Parietal lobe (tissue), 2 donors: ENCODE data around the gene ISG15. TPM values are rescaled to one million over a fixed set of nuclear protein-coding genes. Genes with fewer than 3 reads are reported as not detected.

ENCODE experiments used
- small RNA-seq: library from RNA; depleted of rRNA; stranded (forward); fragments of <200 nt; gene quantifications from one replicate; pipeline ENCODE3, GENCODE V24; 2014; ENCODE audit warnings: low replicate concordance
- total RNA-seq: library from RNA; depleted of rRNA; stranded (reverse); fragments of >200 nt; gene quantifications from one replicate; pipeline ENCODE4 v1.2.3, GENCODE V29; 2014

ISG15 gene
- total RNA-seq, result 7.2 TPM

GRCh38 chr1:1013105-1013921, at the start of gene ISG15:
Gene ISG15 (plus strand): TSS chr1:1013497. CDS start chr1:1013574, 77 bp downstream.

GRCh38 chr1:966135-966703, 47.1 kb upstream of the ISG15 start, which contains the start of gene PLEKHN1:
Gene PLEKHN1 (plus strand): TSS chr1:966482. CDS start chr1:966532, 50 bp downstream.

GRCh38 chr1:981955-982558, 31.2 kb upstream of the ISG15 start, which contains the start of gene PERM1:
Gene PERM1 (minus strand): TSS chr1:982093. CDS start chr1:981029, 1,064 bp downstream.

GRCh38 chr1:999725-1000356, 13.5 kb upstream of the ISG15 start, which contains the start of gene HES4:
Gene HES4 (minus strand): TSS chr1:1000097. CDS start chr1:999973, 124 bp downstream.

GRCh38 chr1:1020000-1020404, 6.7 kb downstream of the ISG15 start, which contains the start of gene AGRN:
Gene AGRN (plus strand): TSS chr1:1020120. CDS start chr1:1020173, 53 bp downstream.

Small RNA genes within 50 kb of the gene (small RNA-seq; reads per million reads assigned to genes)
- gene AL645608.3, result not detected

Other genes with a start within 250 kb of the ISG15 start
- not detected for gene SAMD11, start 89.6 kb upstream of the ISG15 start, total RNA-seq
- gene NOC2L, start 54.2 kb upstream of the ISG15 start, total RNA-seq, result 52.3 TPM
- gene KLHL17, start 52.9 kb upstream of the ISG15 start, total RNA-seq, result 15.7 TPM
- not detected for gene PLEKHN1, start 47.0 kb upstream of the ISG15 start, total RNA-seq
- gene PERM1, start 31.4 kb upstream of the ISG15 start, total RNA-seq, result 0.63 TPM
- 24.7 TPM for gene HES4, start 13.4 kb upstream of the ISG15 start, total RNA-seq
- 105 TPM for gene AGRN, start 6.6 kb downstream of the ISG15 start, total RNA-seq
- not detected for gene RNF223, start 60.8 kb downstream of the ISG15 start, total RNA-seq
- gene C1orf159, start 102.6 kb downstream of the ISG15 start, total RNA-seq, result 16.9 TPM
- gene TTLL10, start 160.4 kb downstream of the ISG15 start, total RNA-seq, result not detected
- not detected for gene TNFRSF18, start 193.1 kb downstream of the ISG15 start, total RNA-seq
- not detected for gene TNFRSF4, start 200.7 kb downstream of the ISG15 start, total RNA-seq
- gene SDF4, start 218.5 kb downstream of the ISG15 start, total RNA-seq, result 34.4 TPM
- gene B3GALT6, start 218.7 kb downstream of the ISG15 start, total RNA-seq, result 24.7 TPM
- gene C1QTNF12, start 233.2 kb downstream of the ISG15 start, total RNA-seq, result not detected